PC-9 (cell line): ENCODE results near the gene MBD3. TPM values are rescaled to one million over a fixed set of nuclear protein-coding genes. Genes with fewer than 3 reads are reported as not detected.

Experiments
- BruUV-seq: library from RNA; stranded (reverse); fragments of 400-500 nt; replicated peaks from 2 replicates; lab custom pipeline; 2021; lab: Mats Ljungman, UMichigan
- CTCF ChIA-PET: fragments of 300-600 bp; sonication (Branson Sonifier 250); formaldehyde crosslinking; loops from one replicate; lab custom pipeline; 2022; ENCODE audit warnings: antibody characterized with exemption; lab: Charles Lee
- POLR2A ChIA-PET: fragments of 300-600 bp; sonication (Branson Sonifier 250); formaldehyde crosslinking; loops from one replicate; lab custom pipeline; 2022; ENCODE audit warnings: antibody characterized with exemption; ENCODE audit not compliant: unreplicated experiment; lab: Charles Lee
- DNase-seq, 2 experiments: peaks; one replicate each; pipeline versions ENCODE4 v3.0.0 to v3.0.0-alpha.2; 2015 to 2022; ENCODE audit warnings: mixed read lengths in 1 of 2
- H2AFZ ChIP-seq: fragments of 200-600 bp; sonication (generic); 2 replicates; pipeline ENCODE4 v1.8.1; 2017; ENCODE audit warnings: antibody characterized with exemption
- H3F3A ChIP-seq: fragments of 200-600 bp; sonication (generic); 2 replicates; pipeline ENCODE4 v1.8.1; 2017; ENCODE audit warnings: antibody characterized with exemption, mild to moderate bottlenecking, low read depth; ENCODE audit not compliant: insufficient read depth
- H3K27ac ChIP-seq: fragments of 200-600 bp; sonication (generic); 2 replicates; pipeline ENCODE4 v1.6.1; 2016; ENCODE audit warnings: mixed run types
- H3K27me3 ChIP-seq: fragments of 200-600 bp; sonication (generic); 2 replicates; pipeline ENCODE4 v1.6.1; 2016; ENCODE audit warnings: low read depth, mixed run types; ENCODE audit not compliant: insufficient read depth
- H3K36me3 ChIP-seq: fragments of 200-600 bp; sonication (generic); 2 replicates; pipeline ENCODE4 v1.6.1; 2016; ENCODE audit warnings: low read depth, mixed run types
- H3K4me1 ChIP-seq: fragments of 200-600 bp; sonication (generic); replicated peaks from 2 replicates; pipeline ENCODE4 v1.6.1; 2016; ENCODE audit warnings: mixed run types; ENCODE audit not compliant: insufficient read depth
- H3K4me2 ChIP-seq: fragments of 200-600 bp; sonication (generic); 2 replicates; pipeline ENCODE4 v1.6.1; 2017; ENCODE audit warnings: mixed run types
- H3K4me3 ChIP-seq: fragments of 200-600 bp; sonication (generic); 2 replicates; pipeline ENCODE4 v1.6.1; 2016; ENCODE audit warnings: mixed run types
- H3K79me2 ChIP-seq: fragments of 200-600 bp; sonication (generic); 2 replicates; pipeline ENCODE4 v1.6.1; 2017; ENCODE audit warnings: low read depth, mixed run types
- H3K9me2 ChIP-seq: fragments of 200-600 bp; sonication (generic); 2 replicates; pipeline ENCODE4 v1.8.1; 2017; ENCODE audit warnings: mild to moderate bottlenecking; ENCODE audit not compliant: insufficient read depth
- H3K9me3 ChIP-seq: fragments of 200-600 bp; sonication (generic); 2 replicates; pipeline ENCODE4 v1.8.1; 2016; ENCODE audit warnings: low read depth; ENCODE audit not compliant: insufficient read depth
- H4K20me1 ChIP-seq: fragments of 200-600 bp; sonication (generic); 2 replicates; pipeline ENCODE4 v1.8.1; 2017; ENCODE audit not compliant: insufficient read depth
- CTCF ChIP-seq: fragments of 200-600 bp; sonication (generic); conservative IDR thresholded peaks from 2 replicates; pipeline ENCODE4 v1.6.1; 2017; ENCODE audit warnings: mixed run types, antibody characterized with exemption, mild to moderate bottlenecking, moderate library complexity
- EZH2 ChIP-seq: fragments of 200-600 bp; sonication (generic); IDR thresholded peaks from 2 replicates; pipeline ENCODE4 v1.8.0; 2017; ENCODE audit warnings: antibody characterized with exemption, low read depth
- intact Hi-C: fragments of 100-400 bp; cut with micrococcal nuclease; formaldehyde crosslinking; loops from one replicate; pipeline ENCODE4 v1.10.0; 2022; ENCODE audit not compliant: unreplicated experiment
- total RNA-seq: library from RNA; stranded (reverse); gene quantifications from 2 replicates; pipeline ENCODE4 v1.2.3, GENCODE V29; 2021

Gene MBD3
- total RNA-seq, 1 experiment from 2014 or later, result 129 TPM

- Histone ChIP-seq H3K27ac (no peak overlapping the region), H3K79me2 (0 out of 2 replicates have a peak, but pooled peaks cover 8% of the 10 kb centered on the region), H3K4me2 (no peak overlapping the region), H3K4me1 (no peaks in the 10 kb centered on the region), H3K27me3 (no peaks in the 10 kb centered on the region), H2AFZ (no peak overlapping the region), H3K9me2 (no peaks in the 10 kb centered on the region), H4K20me1 (peaks cover 4% of the 10 kb centered on the region; the same call in 1 of the 2 replicates), H3K9me3 (no peaks in the 10 kb centered on the region), H3F3A (no peaks in the 10 kb centered on the region), H3K36me3 (no peaks in the 10 kb centered on the region), H3K4me3 (no peak overlapping the region)
- CTCF ChIA-PET, result no interaction called here
- intact Hi-C loops, result no loop called here
- POLR2A ChIA-PET, result no interaction called here
- BruUV-seq, result no TSS peak
- DNase-seq, result no peak
- TF ChIP-seq CTCF (no peak), EZH2 (no peak)
Measured at GRCh38 chr19:1563251-1563650, 29.4 kb downstream of the MBD3 start.

GRCh38 chr19:1561236-1561842 is 31.3 kb downstream of the MBD3 start:
- TF ChIP-seq CTCF (no peak), EZH2 (no peak)
- Histone ChIP-seq H3K4me3 (no peak overlapping the region), H4K20me1 (peaks cover 4% of the 10 kb centered on the region; the same call in 1 of the 2 replicates), H3K4me1 (no peaks in the 10 kb centered on the region), H2AFZ (no peak overlapping the region), H3F3A (no peaks in the 10 kb centered on the region), H3K36me3 (no peaks in the 10 kb centered on the region), H3K9me2 (no peaks in the 10 kb centered on the region), H3K4me2 (no peak overlapping the region), H3K27me3 (no peaks in the 10 kb centered on the region), H3K79me2 (0 out of 2 replicates have a peak, but pooled peaks cover 8% of the 10 kb centered on the region), H3K27ac (no peak overlapping the region), H3K9me3 (no peaks in the 10 kb centered on the region)
- intact Hi-C loops, result no loop called here
- no TSS peak for BruUV-seq
- DNase-seq, result no peak
- POLR2A ChIA-PET, result no interaction called here
- CTCF ChIA-PET, result no interaction called here

GRCh38 chr19:1560286-1560882 is 32.3 kb downstream of the MBD3 start:
- Histone ChIP-seq H3K79me2 (no peaks in the 10 kb centered on the region), H3K27ac (no peak overlapping the region), H4K20me1 (peaks cover under 1% of the 10 kb centered on the region; the same call in 1 of the 2 replicates), H3K4me2 (no peak overlapping the region), H3K4me1 (no peaks in the 10 kb centered on the region), H3K36me3 (no peaks in the 10 kb centered on the region), H3K27me3 (no peaks in the 10 kb centered on the region), H3K4me3 (no peak overlapping the region), H3K9me3 (no peaks in the 10 kb centered on the region), H2AFZ (no peak overlapping the region), H3F3A (no peaks in the 10 kb centered on the region), H3K9me2 (no peaks in the 10 kb centered on the region)
- no peak for DNase-seq
- no peak for TF ChIP-seq EZH2
- no peak for TF ChIP-seq CTCF
- POLR2A ChIA-PET, result no interaction called here
- CTCF ChIA-PET, result interaction anchor here (0.6 kb wide), 1 partner anchor 297 kb away, joined by 4 read pairs; no protein-coding TSS in a partner anchor
- intact Hi-C loops, result no loop called here
- no TSS peak for BruUV-seq
